SHP77 (cell line): ENCODE measurements around the gene DGKZ.

ENCODE experiments used
- DNase-seq, 2 experiments: peaks; one replicate each; lab custom pipeline; 2025; lab: John Stamatoyannopoulos, UW

The DGKZ gene

GRCh38 chr11:46347637-46348311 lies 511 bp downstream of the DGKZ start:
- DNase-seq, result no peak

GRCh38 chr11:46348566-46349401 lies 1.5 kb downstream of the DGKZ start:
- DNase-seq, result no peak

- no peak for DNase-seq
Measured at GRCh38 chr11:46350695-46351094, 3.4 kb downstream of the DGKZ start.

- no peak for DNase-seq
Measured at GRCh38 chr11:46351148-46351547, 3.9 kb downstream of the DGKZ start.

- DNase-seq, result no peak
Measured at GRCh38 chr11:46351606-46352005, 4.3 kb downstream of the DGKZ start.

- DNase-seq, result peak; percentile 13 to 62
Measured at GRCh38 chr11:46352063-46352841, 5.0 kb downstream of the DGKZ start.

GRCh38 chr11:46353698-46354097 lies 6.4 kb downstream of the DGKZ start:
- DNase-seq, result no peak

- DNase-seq, result no peak
Measured at GRCh38 chr11:46356924-46357482, 9.7 kb downstream of the DGKZ start.

- no peak for DNase-seq
Measured at GRCh38 chr11:46357483-46357936, 10.2 kb downstream of the DGKZ start.

GRCh38 chr11:46359953-46360352 lies 12.7 kb downstream of the DGKZ start:
- no peak for DNase-seq

- no peak for DNase-seq
Measured at GRCh38 chr11:46360878-46361277, 13.6 kb downstream of the DGKZ start.

- peak; percentile 74 to 85 for DNase-seq
Measured at GRCh38 chr11:46361283-46362155, 14.3 kb downstream of the DGKZ start.

- no peak for DNase-seq
Measured at GRCh38 chr11:46362156-46363030, 15.1 kb downstream of the DGKZ start.

- DNase-seq, result peak; percentile 40 to 70
Measured at GRCh38 chr11:46363031-46363407, 15.8 kb downstream of the DGKZ start.

GRCh38 chr11:46363455-46364005 lies 16.3 kb downstream of the DGKZ start:
- peak; percentile 71 to 78 for DNase-seq

GRCh38 chr11:46364056-46364455 lies 16.8 kb downstream of the DGKZ start:
- no peak for DNase-seq

- no peak for DNase-seq
Measured at GRCh38 chr11:46364791-46365190, 17.5 kb downstream of the DGKZ start.

- DNase-seq, result no peak
Measured at GRCh38 chr11:46366260-46366659, 19.0 kb downstream of the DGKZ start.

- DNase-seq, result no peak
Measured at GRCh38 chr11:46366661-46367161, 19.4 kb downstream of the DGKZ start.
